ENCODE results near the gene MDN1.
"Not testable (repeated sequence)": the region's sequence is repeated elsewhere in the genome, so short reads cannot be mapped to it uniquely, and the experiment has no call there.

The MDN1 gene

DNA sequence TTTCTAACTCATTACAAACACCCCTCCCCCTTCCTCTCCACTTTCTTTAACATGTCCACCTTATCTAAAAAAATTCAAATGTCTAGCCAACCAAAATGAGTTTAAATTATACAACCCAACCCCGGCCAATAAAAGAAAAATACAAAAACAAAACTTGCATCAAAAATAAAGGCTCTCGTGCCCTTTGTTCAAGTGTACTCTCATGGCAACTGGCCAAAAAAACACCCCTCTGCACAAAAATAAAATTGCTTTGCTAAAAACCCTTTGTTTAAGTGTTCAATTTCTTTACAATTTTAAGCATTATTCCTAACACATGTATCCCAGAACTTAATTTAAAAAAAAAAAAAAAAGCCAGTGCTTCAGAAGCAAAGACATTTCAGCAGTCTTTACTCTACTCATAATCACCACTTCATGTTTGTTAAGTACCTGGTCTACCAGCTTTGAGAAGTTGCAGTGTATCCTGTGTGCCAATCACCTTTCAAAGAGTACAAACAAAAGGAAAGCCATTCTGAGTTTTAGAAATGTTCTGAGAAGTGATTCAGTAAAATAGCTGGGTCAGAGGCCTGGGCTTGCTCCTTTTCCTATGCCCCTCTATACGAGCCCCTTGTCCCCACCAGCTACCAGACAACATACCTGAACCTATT lies 87.5 kb downstream of the MDN1 start:
- H3K9ac ChIP-seq (ENCODE audit: low read depth, low read length), result no peak overlapping the region
- DNase-seq, result no peak
- TF ChIP-seq, protein P1, sequence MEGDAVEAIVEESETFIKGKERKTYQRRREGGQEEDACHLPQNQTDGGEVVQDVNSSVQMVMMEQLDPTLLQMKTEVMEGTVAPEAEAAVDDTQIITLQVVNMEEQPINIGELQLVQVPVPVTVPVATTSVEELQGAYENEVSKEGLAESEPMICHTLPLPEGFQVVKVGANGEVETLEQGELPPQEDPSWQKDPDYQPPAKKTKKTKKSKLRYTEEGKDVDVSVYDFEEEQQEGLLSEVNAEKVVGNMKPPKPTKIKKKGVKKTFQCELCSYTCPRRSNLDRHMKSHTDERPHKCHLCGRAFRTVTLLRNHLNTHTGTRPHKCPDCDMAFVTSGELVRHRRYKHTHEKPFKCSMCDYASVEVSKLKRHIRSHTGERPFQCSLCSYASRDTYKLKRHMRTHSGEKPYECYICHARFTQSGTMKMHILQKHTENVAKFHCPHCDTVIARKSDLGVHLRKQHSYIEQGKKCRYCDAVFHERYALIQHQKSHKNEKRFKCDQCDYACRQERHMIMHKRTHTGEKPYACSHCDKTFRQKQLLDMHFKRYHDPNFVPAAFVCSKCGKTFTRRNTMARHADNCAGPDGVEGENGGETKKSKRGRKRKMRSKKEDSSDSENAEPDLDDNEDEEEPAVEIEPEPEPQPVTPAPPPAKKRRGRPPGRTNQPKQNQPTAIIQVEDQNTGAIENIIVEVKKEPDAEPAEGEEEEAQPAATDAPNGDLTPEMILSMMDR (IDR thresholded peaks at IDR 0.05; ENCODE audit: borderline replicate concordance, extremely low read depth, low read length, poor library complexity, severe bottlenecking), result no peak
- no peak for TF ChIP-seq EZH2 (IDR thresholded peaks at IDR 0.05; ENCODE audit: borderline replicate concordance, low read depth, low read length, severe bottlenecking)

DNA sequence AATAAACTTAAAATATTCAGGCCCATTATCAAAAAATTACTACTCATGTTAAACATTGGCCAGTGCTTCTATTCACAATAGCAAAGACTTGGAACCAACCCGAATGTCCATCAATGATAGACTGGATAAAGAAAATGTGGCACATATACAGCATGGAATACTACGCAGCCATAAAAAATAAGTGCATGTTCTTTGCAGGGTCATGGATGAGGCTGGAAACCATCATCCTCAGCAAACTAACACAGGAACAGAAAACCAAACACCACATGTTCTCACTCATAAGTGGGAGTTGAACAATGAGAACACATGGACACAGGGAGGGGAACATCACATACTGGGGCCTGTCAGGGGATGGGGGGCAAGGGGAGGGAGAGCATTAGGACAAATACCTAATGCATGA lies 88.3 kb downstream of the MDN1 start:
- H3K4me1 ChIP-seq (ENCODE audit: insufficient read depth, low read length); H3K9me3 ChIP-seq (ENCODE audit: insufficient read depth, low read length, severe bottlenecking); H3K4me2 ChIP-seq (ENCODE audit: insufficient read depth, low read length); H3K4me3 ChIP-seq (ENCODE audit: low read depth in 1 of 2, low read length in 2 of 2); H3K27me3 ChIP-seq (ENCODE audit: insufficient read depth, low read length, poor library complexity); H3K79me2 ChIP-seq (ENCODE audit: insufficient read depth, low read length); H3K9ac ChIP-seq (ENCODE audit: low read depth, low read length); H2AFZ ChIP-seq (ENCODE audit: low read depth, low read length); H4K20me1 ChIP-seq (ENCODE audit: insufficient read depth, low read length); H3K27ac ChIP-seq (ENCODE audit: low read length); DNase-seq; ATAC-seq (ENCODE audit: insufficient read depth, low read depth): not testable (repeated sequence)
- peaks cover 60% of the 10 kb centered on the region for H3K36me3 ChIP-seq (ENCODE audit: insufficient read depth, low read length)

More for the DNA sequence above, 87.5 kb downstream of the MDN1 start:
- Histone ChIP-seq H3K4me1 (ENCODE audit: insufficient read depth, low read length) (no peaks in the 10 kb centered on the region), H4K20me1 (ENCODE audit: insufficient read depth, low read length) (no peaks in the 10 kb centered on the region), H3K4me2 (ENCODE audit: insufficient read depth, low read length) (no peak overlapping the region), H3K27ac (ENCODE audit: low read length) (no peak overlapping the region), H3K9me3 (ENCODE audit: insufficient read depth, low read length, severe bottlenecking) (no peaks in the 10 kb centered on the region), H3K27me3 (ENCODE audit: insufficient read depth, low read length, poor library complexity) (no peaks in the 10 kb centered on the region), H3K36me3 (ENCODE audit: insufficient read depth, low read length) (peaks cover 60% of the 10 kb centered on the region), H3K4me3 (ENCODE audit: low read depth in 1 of 2, low read length in 2 of 2) (no peak overlapping the region), H2AFZ (ENCODE audit: low read depth, low read length) (no peak overlapping the region), H3K79me2 (ENCODE audit: insufficient read depth, low read length) (no peaks in the 10 kb centered on the region)
- ATAC-seq (ENCODE audit: insufficient read depth, low read depth), result no peak

DNA sequence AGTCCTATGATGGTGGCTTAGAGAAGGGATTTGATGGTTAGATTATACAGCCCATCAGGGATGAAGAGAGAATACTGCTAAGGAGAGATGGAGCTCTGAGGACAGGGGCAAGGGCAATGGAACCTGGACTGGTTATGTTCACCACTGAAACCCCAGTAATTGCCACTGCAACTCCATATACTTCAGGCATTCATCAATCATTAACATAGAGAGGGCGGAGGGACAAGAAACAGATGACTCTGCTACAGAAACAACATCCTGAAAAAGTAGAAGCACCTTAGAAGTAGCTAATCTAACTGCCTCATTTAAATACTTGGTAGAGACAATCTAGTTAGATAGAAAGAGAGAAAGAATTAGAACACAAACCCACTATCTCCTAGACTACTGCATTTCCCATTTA lies 89.8 kb downstream of the MDN1 start:
- Histone ChIP-seq H2AFZ (ENCODE audit: low read depth, low read length) (no peak overlapping the region), H3K27me3 (ENCODE audit: insufficient read depth, low read length, poor library complexity) (no peaks in the 10 kb centered on the region), H3K27ac (ENCODE audit: low read length) (no peak overlapping the region), H3K9ac (ENCODE audit: low read depth, low read length) (no peak overlapping the region), H4K20me1 (ENCODE audit: insufficient read depth, low read length) (no peaks in the 10 kb centered on the region), H3K36me3 (ENCODE audit: insufficient read depth, low read length) (peaks cover 68% of the 10 kb centered on the region), H3K4me1 (ENCODE audit: insufficient read depth, low read length) (no peaks in the 10 kb centered on the region), H3K79me2 (ENCODE audit: insufficient read depth, low read length) (no peaks in the 10 kb centered on the region), H3K9me3 (ENCODE audit: insufficient read depth, low read length, severe bottlenecking) (no peaks in the 10 kb centered on the region), H3K4me2 (ENCODE audit: insufficient read depth, low read length) (no peak overlapping the region), H3K4me3 (ENCODE audit: low read depth in 1 of 2, low read length in 2 of 2) (no peak overlapping the region)
- ATAC-seq (ENCODE audit: insufficient read depth, low read depth), result no peak
- no peak for DNase-seq
- TF ChIP-seq EZH2 (IDR thresholded peaks at IDR 0.05; ENCODE audit: borderline replicate concordance, low read depth, low read length, severe bottlenecking), result no peak
- TF ChIP-seq, protein P1 (IDR thresholded peaks at IDR 0.05; ENCODE audit: borderline replicate concordance, extremely low read depth, low read length, poor library complexity, severe bottlenecking), result no peak

DNA sequence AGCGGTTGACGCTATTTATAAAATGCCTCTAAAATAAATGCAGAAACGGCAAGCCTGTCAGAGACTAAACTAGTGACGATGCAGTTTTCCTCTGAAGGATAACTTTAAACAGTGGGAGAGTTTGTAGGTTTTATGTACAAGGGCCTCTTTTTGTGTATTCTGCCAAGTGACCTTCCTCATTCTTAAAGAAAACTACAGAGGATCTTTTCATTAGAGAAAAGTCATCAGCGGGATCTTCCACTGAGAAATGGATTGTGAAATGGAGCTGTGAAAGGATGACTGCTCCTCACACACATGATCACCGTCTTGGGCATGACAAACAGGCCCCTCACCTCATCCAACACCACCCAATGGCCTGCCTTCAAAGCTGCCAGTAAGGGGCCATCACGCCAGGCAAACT lies 92.1 kb downstream of the MDN1 start:
- Histone ChIP-seq H3K4me2 (ENCODE audit: insufficient read depth, low read length) (no peak overlapping the region), H3K9ac (ENCODE audit: low read depth, low read length) (no peak overlapping the region), H3K27me3 (ENCODE audit: insufficient read depth, low read length, poor library complexity) (no peaks in the 10 kb centered on the region), H3K4me1 (ENCODE audit: insufficient read depth, low read length) (no peaks in the 10 kb centered on the region), H3K79me2 (ENCODE audit: insufficient read depth, low read length) (no peaks in the 10 kb centered on the region), H3K4me3 (ENCODE audit: low read depth in 1 of 2, low read length in 2 of 2) (no peak overlapping the region), H3K36me3 (ENCODE audit: insufficient read depth, low read length) (peaks cover 83% of the 10 kb centered on the region), H4K20me1 (ENCODE audit: insufficient read depth, low read length) (no peaks in the 10 kb centered on the region), H3K27ac (ENCODE audit: low read length) (no peak overlapping the region), H3K9me3 (ENCODE audit: insufficient read depth, low read length, severe bottlenecking) (no peaks in the 10 kb centered on the region), H2AFZ (ENCODE audit: low read depth, low read length) (no peak overlapping the region)
- no peak for ATAC-seq (ENCODE audit: insufficient read depth, low read depth)
- TF ChIP-seq, protein P1 (IDR thresholded peaks at IDR 0.05; ENCODE audit: borderline replicate concordance, extremely low read depth, low read length, poor library complexity, severe bottlenecking), result no peak
- TF ChIP-seq EZH2 (IDR thresholded peaks at IDR 0.05; ENCODE audit: borderline replicate concordance, low read depth, low read length, severe bottlenecking), result no peak
- no peak for DNase-seq

Data from DND-41 (cell line).